NCI-H510A (cell line): ENCODE measurements around the gene VTN.

Experiments used
- DNase-seq: peaks from one replicate; lab custom pipeline; 2025; lab: John Stamatoyannopoulos, UW

Gene VTN

GRCh38 chr17:28368915-28369683 lies 1.0 kb downstream of the VTN start:
- no peak for DNase-seq

GRCh38 chr17:28368306-28368831 lies 1.7 kb downstream of the VTN start:
- no peak for DNase-seq

GRCh38 chr17:28367641-28368305 lies 2.3 kb downstream of the VTN start:
- DNase-seq: no peak

GRCh38 chr17:28366605-28367004 lies 3.5 kb downstream of the VTN start:
- DNase-seq: no peak

- DNase-seq: no peak
Measured at GRCh38 chr17:28365487-28365886, 4.6 kb downstream of the VTN start.

- no peak for DNase-seq
Measured at GRCh38 chr17:28364665-28365363, 5.3 kb downstream of the VTN start, which contains the start of gene SEBOX. TSS of gene SEBOX (minus strand) at chr17:28365199. CDS start at chr17:28365151, 48 bp downstream.

GRCh38 chr17:28363776-28364650 lies 6.1 kb downstream of the VTN start:
- no peak for DNase-seq

- no peak for DNase-seq
Measured at GRCh38 chr17:28363186-28363585, 6.9 kb downstream of the VTN start.

- DNase-seq: no peak
Measured at GRCh38 chr17:28357901-28358197, 12.3 kb downstream of the VTN start.

GRCh38 chr17:28357061-28357900 lies 12.8 kb downstream of the VTN start, which contains the start of gene POLDIP2:
TSS of gene POLDIP2 (minus strand) at chr17:28357527. CDS start at chr17:28357448, 79 bp downstream.
- DNase-seq: peak; percentile 88

- no peak for DNase-seq
Measured at GRCh38 chr17:28350271-28350670, 19.8 kb downstream of the VTN start.

- no peak for DNase-seq
Measured at GRCh38 chr17:28348979-28349378, 21.1 kb downstream of the VTN start.

- DNase-seq: no peak
Measured at GRCh38 chr17:28347261-28347891, 22.7 kb downstream of the VTN start.

- DNase-seq: no peak
Measured at GRCh38 chr17:28346746-28347246, 23.3 kb downstream of the VTN start.

GRCh38 chr17:28346199-28346580 lies 23.9 kb downstream of the VTN start:
- no peak for DNase-seq

GRCh38 chr17:28345419-28346198 lies 24.5 kb downstream of the VTN start:
- peak; percentile 13 for DNase-seq

GRCh38 chr17:28344435-28344901 lies 25.6 kb downstream of the VTN start:
- DNase-seq: no peak

GRCh38 chr17:28344011-28344410 lies 26.1 kb downstream of the VTN start:
- DNase-seq: no peak

GRCh38 chr17:28343491-28343932 lies 26.6 kb downstream of the VTN start:
- peak; percentile 72 for DNase-seq
